ENCODE measurements around the gene MAPK11.

Gene MAPK11

DNA sequence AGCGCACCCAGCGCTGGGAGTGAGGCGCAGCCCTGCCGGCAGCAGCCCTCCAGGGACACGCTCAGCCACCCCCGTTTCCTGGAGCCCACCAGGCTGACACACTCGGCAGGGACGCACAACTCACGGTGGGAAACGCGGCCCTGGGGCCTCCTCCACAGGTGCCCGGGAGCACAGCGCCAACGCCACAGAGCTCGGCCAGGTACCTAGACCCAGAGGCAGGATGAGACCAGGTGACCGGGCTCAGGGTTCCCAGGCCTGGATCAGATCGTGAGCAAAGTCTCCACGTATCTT lies 43.4 kb downstream of the MAPK11 start:
- H3K9me3 ChIP-seq (ENCODE audit: control extremely low read depth in 1 of 5, control insufficient read depth in 4 of 5, insufficient read depth in 2 of 5, low read depth in 1 of 5, low read length in 4 of 5) = no peaks in the 10 kb centered on the region
- POLR2A ChIA-PET = no interaction called here
- H3K4me3 ChIP-seq (ENCODE audit: control insufficient read depth in 1 of 7, extremely low read depth in 1 of 7, insufficient read depth in 4 of 7, low read depth in 2 of 7, low read length in 6 of 7) = no peak overlapping the region
- no peak overlapping the region for H3K27ac ChIP-seq (ENCODE audit: insufficient read depth in 1 of 2, low read depth in 1 of 2, low read length in 2 of 2, poor library complexity in 1 of 2, severe bottlenecking in 2 of 2)
- no peak for DNase-seq
- WGBS (ENCODE audit: insufficient coverage) = 99% methylated on average over 15 of the region's 18 CpGs
- no peaks in the 10 kb centered on the region for H3K4me1 ChIP-seq (ENCODE audit: control extremely low read depth in 1 of 4, control insufficient read depth in 4 of 4, insufficient read depth in 4 of 4, low read length in 3 of 4)
- peaks cover 3 to 72% (median 39%) of the 10 kb centered on the region in 4 experiments for H3K36me3 ChIP-seq (ENCODE audit: control insufficient read depth in 4 of 4, insufficient read depth in 4 of 4, low read length in 3 of 4)
- H3K27me3 ChIP-seq (replicated peaks in 2 of 5; ENCODE audit: control insufficient read depth in 4 of 5, insufficient read depth in 5 of 5, low read length in 4 of 5) = no peaks in the 10 kb centered on the region
- CTCF ChIA-PET = interaction anchor here (2.2 kb wide), 1 partner anchor 10 kb away, joined by 9 read pairs; no protein-coding TSS in a partner anchor

DNA sequence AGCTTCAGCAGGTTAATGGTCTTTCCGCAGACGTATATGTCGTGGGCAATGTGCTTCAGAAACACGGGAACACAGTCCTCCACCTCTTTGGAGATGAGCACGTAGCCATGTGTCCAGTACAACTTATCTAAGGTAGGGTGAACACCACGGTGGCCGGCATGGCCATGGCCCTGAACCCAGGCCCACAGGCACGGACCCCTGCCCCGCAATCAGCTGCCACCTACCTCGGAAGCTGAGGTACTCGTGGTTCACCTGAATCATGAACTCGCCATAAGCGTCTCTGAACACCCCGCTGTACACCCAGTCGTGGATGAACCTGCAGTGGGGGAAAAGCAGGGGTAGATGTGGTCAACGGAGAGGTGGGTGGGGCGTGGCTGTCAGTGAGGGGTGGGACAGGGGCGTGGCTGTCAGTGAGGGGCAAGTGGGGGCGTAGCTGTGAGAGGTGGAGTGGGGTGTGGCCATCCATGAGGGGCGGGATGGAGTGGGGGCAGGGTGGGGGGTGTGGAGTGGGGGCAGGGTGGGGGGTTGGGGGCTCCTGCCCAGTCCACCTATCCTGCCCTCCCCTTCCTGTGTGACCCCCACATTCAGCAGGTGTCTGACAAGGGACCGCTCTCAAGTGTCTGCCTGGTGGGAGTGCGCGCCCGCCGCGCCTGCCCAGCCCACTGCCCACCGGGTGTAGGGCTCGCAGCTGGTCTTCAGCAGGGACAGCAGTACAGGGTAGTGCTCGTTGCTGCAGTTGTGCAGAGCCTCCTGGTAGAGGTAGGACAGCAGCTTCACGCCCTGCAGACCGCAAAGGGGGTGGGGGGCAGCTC lies 43.9 kb downstream of the MAPK11 start:
- H3K27me3 ChIP-seq (replicated peaks in 2 of 5; ENCODE audit: control insufficient read depth in 4 of 5, insufficient read depth in 5 of 5, low read length in 4 of 5) = no peaks in the 10 kb centered on the region
- no peak overlapping the region for H3K4me3 ChIP-seq (ENCODE audit: control insufficient read depth in 1 of 7, extremely low read depth in 1 of 7, insufficient read depth in 4 of 7, low read depth in 2 of 7, low read length in 6 of 7)
- WGBS (ENCODE audit: insufficient coverage) = 99% methylated on average over 22 of the region's 31 CpGs
- no peak overlapping the region for H3K27ac ChIP-seq (ENCODE audit: insufficient read depth in 1 of 2, low read depth in 1 of 2, low read length in 2 of 2, poor library complexity in 1 of 2, severe bottlenecking in 2 of 2)
- H3K9me3 ChIP-seq (ENCODE audit: control extremely low read depth in 1 of 5, control insufficient read depth in 4 of 5, insufficient read depth in 2 of 5, low read depth in 1 of 5, low read length in 4 of 5) = no peaks in the 10 kb centered on the region
- H3K36me3 ChIP-seq (ENCODE audit: control insufficient read depth in 4 of 4, insufficient read depth in 4 of 4, low read length in 3 of 4) = peaks cover 3 to 78% (median 42%) of the 10 kb centered on the region in 4 experiments
- ChIA-PET CTCF (interaction anchor here (0.7 to 2.2 kb wide), 3 partner anchors 11 to 145 kb away, joined by 3 to 9 read pairs (median 3); no protein-coding TSS in a partner anchor), POLR2A (no interaction called here)
- DNase-seq = no peak
- H3K4me1 ChIP-seq (ENCODE audit: control extremely low read depth in 1 of 4, control insufficient read depth in 4 of 4, insufficient read depth in 4 of 4, low read length in 3 of 4) = no peaks in the 10 kb centered on the region

DNA sequence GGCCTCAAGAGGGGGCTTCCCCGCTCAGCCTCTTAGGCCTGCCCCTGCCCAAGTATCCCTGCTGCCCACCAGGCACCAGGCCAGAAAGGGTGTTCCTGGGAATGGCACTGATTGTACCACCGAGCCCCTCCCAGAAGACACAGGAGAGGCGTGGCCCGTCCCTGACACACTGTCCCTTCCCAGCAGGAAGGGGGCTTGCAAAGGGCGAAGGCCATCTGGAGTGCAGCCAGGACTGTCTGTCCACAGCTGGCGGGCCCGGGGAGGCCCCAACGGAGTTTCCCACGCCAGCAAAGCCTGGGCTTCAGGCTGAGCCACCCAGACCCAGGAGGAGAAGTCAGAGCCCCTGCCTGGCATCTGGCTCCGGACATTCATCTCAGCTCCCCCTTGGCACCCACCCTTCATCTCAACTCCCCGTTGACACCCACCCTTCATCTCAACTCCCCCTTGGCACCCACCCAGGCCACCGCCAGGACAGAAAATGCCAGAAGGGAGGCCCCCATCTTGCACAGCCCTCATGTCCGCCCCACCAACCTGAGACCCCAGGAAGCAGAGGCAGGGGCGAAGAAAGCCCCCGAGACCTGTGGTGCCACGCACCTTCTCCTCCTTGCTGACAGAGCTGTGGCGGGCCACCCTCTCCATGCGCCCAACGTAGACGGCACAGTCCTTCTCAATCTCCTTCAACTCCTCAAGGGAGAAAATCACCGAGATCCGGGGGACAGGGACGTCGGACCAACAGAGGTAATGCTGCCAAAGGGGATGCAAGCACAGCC lies 44.8 kb downstream of the MAPK11 start:
- H3K9me3 ChIP-seq (ENCODE audit: control extremely low read depth in 1 of 5, control insufficient read depth in 4 of 5, insufficient read depth in 2 of 5, low read depth in 1 of 5, low read length in 4 of 5) = no peaks in the 10 kb centered on the region
- no peaks in the 10 kb centered on the region for H3K4me1 ChIP-seq (ENCODE audit: control extremely low read depth in 1 of 4, control insufficient read depth in 4 of 4, insufficient read depth in 4 of 4, low read length in 3 of 4)
- H3K36me3 ChIP-seq (ENCODE audit: control insufficient read depth in 4 of 4, insufficient read depth in 4 of 4, low read length in 3 of 4) = peaks cover 6 to 87% (median 49%) of the 10 kb centered on the region in 4 experiments
- H3K27me3 ChIP-seq (replicated peaks in 2 of 5; ENCODE audit: control insufficient read depth in 4 of 5, insufficient read depth in 5 of 5, low read length in 4 of 5) = no peaks in the 10 kb centered on the region
- no peak overlapping the region for H3K4me3 ChIP-seq (ENCODE audit: control insufficient read depth in 1 of 7, extremely low read depth in 1 of 7, insufficient read depth in 4 of 7, low read depth in 2 of 7, low read length in 6 of 7)
- 99% methylated on average over 20 of the region's 24 CpGs for WGBS (ENCODE audit: insufficient coverage)
- no peak overlapping the region for H3K27ac ChIP-seq (ENCODE audit: insufficient read depth in 1 of 2, low read depth in 1 of 2, low read length in 2 of 2, poor library complexity in 1 of 2, severe bottlenecking in 2 of 2)
- no peak for DNase-seq
- ChIA-PET CTCF (interaction anchor here (0.8 to 2.2 kb wide), 3 partner anchors 11 to 44 kb away, joined by 3 to 9 read pairs (median 4); no protein-coding TSS in a partner anchor), POLR2A (no interaction called here)

DNA sequence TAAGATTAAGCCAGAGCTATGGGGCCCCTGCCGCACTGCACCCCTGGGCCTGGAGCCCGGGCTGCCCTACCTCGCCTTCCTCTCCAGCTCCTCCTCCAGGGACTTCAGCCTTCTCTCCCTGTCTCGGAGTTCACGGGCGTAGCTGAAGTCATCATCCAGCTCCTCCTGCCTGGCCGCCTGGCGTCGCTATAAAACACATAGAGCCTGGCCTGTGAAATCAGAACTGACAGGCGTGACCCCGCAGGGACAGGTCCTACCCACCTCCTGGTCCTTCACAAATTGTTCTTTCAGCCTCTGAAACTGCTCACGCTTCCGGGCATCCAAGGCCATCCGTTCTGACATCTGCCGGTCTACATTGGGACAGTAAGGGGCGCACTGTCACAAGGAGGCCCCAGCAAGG lies 46.1 kb downstream of the MAPK11 start:
- no peaks in the 10 kb centered on the region for H3K27me3 ChIP-seq (replicated peaks in 2 of 5; ENCODE audit: control insufficient read depth in 4 of 5, insufficient read depth in 5 of 5, low read length in 4 of 5)
- CTCF ChIA-PET = interaction anchor here (0.6 to 1.6 kb wide), 2 partner anchors 13 to 128 kb away, joined by 3 to 4 read pairs; no protein-coding TSS in a partner anchor
- no peak overlapping the region for H3K27ac ChIP-seq (ENCODE audit: insufficient read depth in 1 of 2, low read depth in 1 of 2, low read length in 2 of 2, poor library complexity in 1 of 2, severe bottlenecking in 2 of 2)
- peaks cover 0 to 8% (median 3%) of the 10 kb centered on the region in 4 experiments for H3K4me1 ChIP-seq (ENCODE audit: control extremely low read depth in 1 of 4, control insufficient read depth in 4 of 4, insufficient read depth in 4 of 4, low read length in 3 of 4)
- no peaks in the 10 kb centered on the region for H3K9me3 ChIP-seq (ENCODE audit: control extremely low read depth in 1 of 5, control insufficient read depth in 4 of 5, insufficient read depth in 2 of 5, low read depth in 1 of 5, low read length in 4 of 5)
- 98% methylated on average over 14 of the region's 16 CpGs for WGBS (ENCODE audit: insufficient coverage)
- no peak overlapping the region for H3K4me3 ChIP-seq (ENCODE audit: control insufficient read depth in 1 of 7, extremely low read depth in 1 of 7, insufficient read depth in 4 of 7, low read depth in 2 of 7, low read length in 6 of 7)
- POLR2A ChIA-PET = no interaction called here
- no peak for DNase-seq
- H3K36me3 ChIP-seq (ENCODE audit: control insufficient read depth in 4 of 4, insufficient read depth in 4 of 4, low read length in 3 of 4) = peaks cover 11 to 84% (median 51%) of the 10 kb centered on the region in 4 experiments

DNA sequence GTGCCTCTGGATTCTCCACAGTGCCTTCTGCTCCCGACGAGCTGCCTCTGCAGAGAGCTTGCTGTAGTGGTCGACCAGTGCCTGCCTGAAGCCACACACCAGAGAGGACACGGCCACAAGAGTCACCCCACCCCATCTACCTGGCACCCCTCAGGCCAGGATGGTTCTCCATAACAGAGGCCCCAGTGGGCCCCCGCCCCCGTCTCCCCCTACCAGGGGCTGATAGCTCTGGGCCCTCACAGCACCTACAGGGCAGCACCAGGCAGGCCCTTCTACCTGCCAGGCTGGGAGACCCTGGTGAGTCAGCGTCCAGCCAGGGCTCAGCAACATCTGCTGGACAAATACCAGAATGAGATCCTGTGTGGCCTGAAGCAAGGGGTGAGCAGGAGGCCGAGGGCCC lies 47.7 kb downstream of the MAPK11 start:
- WGBS (ENCODE audit: insufficient coverage) = 100% methylated on average over 8 of the region's 8 CpGs
- ChIA-PET CTCF (interaction anchor here (0.9 to 1.7 kb wide), 4 partner anchors 7 to 20 kb away, joined by 3 to 5 read pairs (median 4); no protein-coding TSS in a partner anchor), POLR2A (no interaction called here)
- Histone ChIP-seq H3K36me3 (ENCODE audit: control insufficient read depth in 4 of 4, insufficient read depth in 4 of 4, low read length in 3 of 4) (peaks cover 9 to 88% (median 59%) of the 10 kb centered on the region in 4 experiments), H3K27me3 (replicated peaks in 2 of 5; ENCODE audit: control insufficient read depth in 4 of 5, insufficient read depth in 5 of 5, low read length in 4 of 5) (no peaks in the 10 kb centered on the region), H3K27ac (ENCODE audit: insufficient read depth in 1 of 2, low read depth in 1 of 2, low read length in 2 of 2, poor library complexity in 1 of 2, severe bottlenecking in 2 of 2) (no peak overlapping the region), H3K4me1 (ENCODE audit: control extremely low read depth in 1 of 4, control insufficient read depth in 4 of 4, insufficient read depth in 4 of 4, low read length in 3 of 4) (peaks cover 0 to 8% (median 3%) of the 10 kb centered on the region in 4 experiments), H3K4me3 (ENCODE audit: control insufficient read depth in 1 of 7, extremely low read depth in 1 of 7, insufficient read depth in 4 of 7, low read depth in 2 of 7, low read length in 6 of 7) (no peak overlapping the region), H3K9me3 (ENCODE audit: control extremely low read depth in 1 of 5, control insufficient read depth in 4 of 5, insufficient read depth in 2 of 5, low read depth in 1 of 5, low read length in 4 of 5) (no peaks in the 10 kb centered on the region)
- DNase-seq = no peak

DNA sequence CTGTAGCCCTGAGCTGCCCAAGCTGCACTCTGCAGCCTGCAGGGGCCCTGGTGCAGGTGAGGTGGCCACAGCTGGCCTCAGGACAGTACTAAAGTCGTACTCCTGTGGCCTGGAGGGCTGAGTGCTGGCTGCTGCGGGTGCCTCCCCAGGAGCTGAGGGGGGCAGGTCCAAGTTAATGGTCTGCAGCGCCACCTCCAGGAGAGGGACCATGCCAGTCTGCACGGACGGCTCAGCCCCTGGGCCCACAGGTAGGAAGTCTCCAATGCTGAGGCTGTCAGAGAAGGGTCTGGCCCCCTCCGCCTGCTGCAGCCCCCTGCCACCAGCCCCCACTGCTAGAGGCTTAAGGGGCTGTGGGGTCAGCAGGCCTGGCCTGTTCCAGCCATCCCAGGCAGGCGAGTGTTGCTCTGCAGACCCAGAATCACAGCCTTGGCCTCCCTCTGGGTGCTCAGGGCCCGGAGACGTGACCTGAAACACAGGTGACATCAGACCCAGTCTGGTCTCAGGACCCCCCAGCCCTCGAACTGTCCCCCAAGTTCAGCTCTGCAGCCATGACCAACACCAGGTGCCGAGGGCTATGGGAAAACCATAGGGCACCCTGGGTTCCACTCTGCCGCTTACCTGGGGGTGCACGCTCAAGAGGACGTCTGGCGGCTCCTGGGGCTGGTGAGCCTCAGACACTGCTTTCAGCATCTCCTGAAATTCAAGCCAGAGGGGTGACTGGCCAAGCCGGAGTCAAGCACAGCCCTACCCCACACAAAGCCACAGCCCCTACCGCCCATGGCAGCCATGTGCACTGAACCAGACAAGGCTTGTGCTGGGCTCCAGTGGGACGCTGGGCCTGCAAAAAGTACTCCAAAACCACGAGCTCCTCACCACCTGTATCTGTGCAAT lies 48.5 kb downstream of the MAPK11 start:
- POLR2A ChIA-PET = no interaction called here

More for the DNA sequence above, 48.5 kb downstream of the MAPK11 start:
- 97% methylated on average over 15 of the region's 19 CpGs for WGBS (ENCODE audit: insufficient coverage)
- Histone ChIP-seq H3K4me1 (ENCODE audit: control extremely low read depth in 1 of 4, control insufficient read depth in 4 of 4, insufficient read depth in 4 of 4, low read length in 3 of 4) (peaks cover 0 to 8% (median 3%) of the 10 kb centered on the region in 4 experiments), H3K9me3 (ENCODE audit: control extremely low read depth in 1 of 5, control insufficient read depth in 4 of 5, insufficient read depth in 2 of 5, low read depth in 1 of 5, low read length in 4 of 5) (no peaks in the 10 kb centered on the region), H3K27ac (ENCODE audit: insufficient read depth in 1 of 2, low read depth in 1 of 2, low read length in 2 of 2, poor library complexity in 1 of 2, severe bottlenecking in 2 of 2) (no peak overlapping the region), H3K27me3 (replicated peaks in 2 of 5; ENCODE audit: control insufficient read depth in 4 of 5, insufficient read depth in 5 of 5, low read length in 4 of 5) (no peaks in the 10 kb centered on the region), H3K4me3 (ENCODE audit: control insufficient read depth in 1 of 7, extremely low read depth in 1 of 7, insufficient read depth in 4 of 7, low read depth in 2 of 7, low read length in 6 of 7) (no peak overlapping the region), H3K36me3 (ENCODE audit: control insufficient read depth in 4 of 4, insufficient read depth in 4 of 4, low read length in 3 of 4) (peaks cover 9 to 88% (median 58%) of the 10 kb centered on the region in 4 experiments)
- CTCF ChIA-PET = interaction anchor here (0.8 to 2.0 kb wide), 7 partner anchors 8 to 73 kb away, joined by 3 to 7 read pairs (median 4); no protein-coding TSS in a partner anchor
- no peak for DNase-seq
